ENCODE results near the gene PTPN1. TPM values are rescaled to one million over a fixed set of nuclear protein-coding genes. Genes with fewer than 3 reads are reported as not detected.

PTPN1 gene
- total and polyA plus RNA-seq, 2 of the 13 experiments (the other 11 are each of a cell fraction or from before 2014, with no cell fraction given): 17.7 to 37.2 TPM

DNA sequence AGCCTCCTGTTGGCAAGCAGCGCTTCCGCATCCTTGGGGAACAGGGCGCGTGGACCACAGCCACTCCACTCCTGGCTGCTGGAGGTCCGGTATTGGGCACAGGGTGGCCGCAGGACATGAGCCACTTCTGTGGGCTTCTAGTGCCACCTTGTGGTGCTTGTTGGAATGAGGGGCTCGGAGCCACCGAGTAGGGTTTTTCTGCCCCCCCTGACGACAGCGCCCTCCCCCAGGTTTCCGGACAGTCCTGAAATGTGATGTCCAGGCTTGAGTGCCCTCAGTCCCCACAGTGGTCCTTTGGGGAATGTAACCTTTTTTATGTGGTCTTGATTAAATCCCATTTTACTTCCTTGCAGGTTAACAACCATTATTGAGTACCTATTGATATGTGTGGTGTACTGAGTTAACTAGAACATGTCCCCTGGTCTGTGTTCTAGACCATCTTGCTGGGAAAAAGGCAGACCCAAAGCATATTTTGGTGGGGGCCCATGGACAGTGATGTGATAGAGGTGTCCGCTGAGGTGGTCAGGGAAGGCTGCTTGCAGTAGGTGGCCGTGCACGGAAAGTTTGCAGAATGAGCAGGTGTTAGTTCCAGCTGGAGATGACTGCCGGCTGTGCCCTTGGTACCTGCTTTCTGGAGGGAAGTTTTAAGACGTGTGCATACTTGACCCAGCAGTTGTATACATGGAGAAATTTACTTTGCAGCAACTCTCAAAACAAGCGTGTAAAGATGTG is 70.0 kb downstream of the PTPN1 start (continued):
- TF ChIP-seq ZNF30 (CRISPR knock-in tag; IDR thresholded peaks at IDR 0.05) (no peak), GZF1 (CRISPR knock-in tag; IDR thresholded peaks at IDR 0.05) (no peak), ZNF605 (CRISPR knock-in tag; IDR thresholded peaks at IDR 0.05) (no peak), NPAS2 (CRISPR knock-in tag; IDR thresholded peaks at IDR 0.05; ENCODE audit: borderline replicate concordance) (no peak), NRL (CRISPR knock-in tag; IDR thresholded peaks at IDR 0.05; ENCODE audit: borderline replicate concordance) (no peak), MIXL1 (CRISPR knock-in tag; IDR thresholded peaks at IDR 0.05) (no peak), KDM6A (CRISPR knock-in tag; IDR thresholded peaks at IDR 0.05; ENCODE audit: low read depth) (no peak), ZNF33A (CRISPR knock-in tag; IDR thresholded peaks at IDR 0.05; ENCODE audit: borderline replicate concordance) (no peak)
- TF ChIP-seq, protein P1, sequence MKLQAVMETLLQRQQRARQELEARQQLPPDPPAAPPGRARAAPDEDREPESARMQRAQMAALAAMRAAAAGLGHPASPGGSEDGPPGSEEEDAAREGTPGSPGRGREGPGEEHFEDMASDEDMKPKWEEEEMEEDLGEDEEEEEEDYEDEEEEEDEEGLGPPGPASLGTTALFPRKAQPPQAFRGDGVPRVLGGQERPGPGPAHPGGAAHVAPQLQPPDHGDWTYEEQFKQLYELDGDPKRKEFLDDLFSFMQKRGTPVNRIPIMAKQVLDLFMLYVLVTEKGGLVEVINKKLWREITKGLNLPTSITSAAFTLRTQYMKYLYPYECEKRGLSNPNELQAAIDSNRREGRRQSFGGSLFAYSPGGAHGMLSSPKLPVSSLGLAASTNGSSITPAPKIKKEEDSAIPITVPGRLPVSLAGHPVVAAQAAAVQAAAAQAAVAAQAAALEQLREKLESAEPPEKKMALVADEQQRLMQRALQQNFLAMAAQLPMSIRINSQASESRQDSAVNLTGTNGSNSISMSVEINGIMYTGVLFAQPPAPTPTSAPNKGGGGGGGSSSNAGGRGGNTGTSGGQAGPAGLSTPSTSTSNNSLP (IDR thresholded peaks at IDR 0.05; ENCODE audit: low read depth, low read length): no peak
- TF ChIP-seq, protein P2, sequence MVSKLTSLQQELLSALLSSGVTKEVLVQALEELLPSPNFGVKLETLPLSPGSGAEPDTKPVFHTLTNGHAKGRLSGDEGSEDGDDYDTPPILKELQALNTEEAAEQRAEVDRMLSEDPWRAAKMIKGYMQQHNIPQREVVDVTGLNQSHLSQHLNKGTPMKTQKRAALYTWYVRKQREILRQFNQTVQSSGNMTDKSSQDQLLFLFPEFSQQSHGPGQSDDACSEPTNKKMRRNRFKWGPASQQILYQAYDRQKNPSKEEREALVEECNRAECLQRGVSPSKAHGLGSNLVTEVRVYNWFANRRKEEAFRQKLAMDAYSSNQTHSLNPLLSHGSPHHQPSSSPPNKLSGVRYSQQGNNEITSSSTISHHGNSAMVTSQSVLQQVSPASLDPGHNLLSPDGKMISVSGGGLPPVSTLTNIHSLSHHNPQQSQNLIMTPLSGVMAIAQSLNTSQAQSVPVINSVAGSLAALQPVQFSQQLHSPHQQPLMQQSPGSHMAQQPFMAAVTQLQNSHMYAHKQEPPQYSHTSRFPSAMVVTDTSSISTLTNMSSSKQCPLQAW (CRISPR knock-in tag; IDR thresholded peaks at IDR 0.05): peak; percentile 78; the same call in 1 of the 2 replicates
- TF ChIP-seq, protein P3, sequence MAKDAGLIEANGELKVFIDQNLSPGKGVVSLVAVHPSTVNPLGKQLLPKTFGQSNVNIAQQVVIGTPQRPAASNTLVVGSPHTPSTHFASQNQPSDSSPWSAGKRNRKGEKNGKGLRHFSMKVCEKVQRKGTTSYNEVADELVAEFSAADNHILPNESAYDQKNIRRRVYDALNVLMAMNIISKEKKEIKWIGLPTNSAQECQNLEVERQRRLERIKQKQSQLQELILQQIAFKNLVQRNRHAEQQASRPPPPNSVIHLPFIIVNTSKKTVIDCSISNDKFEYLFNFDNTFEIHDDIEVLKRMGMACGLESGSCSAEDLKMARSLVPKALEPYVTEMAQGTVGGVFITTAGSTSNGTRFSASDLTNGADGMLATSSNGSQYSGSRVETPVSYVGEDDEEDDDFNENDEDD (CRISPR knock-in tag; IDR thresholded peaks at IDR 0.05; ENCODE audit: borderline replicate concordance): no peak
- TF ChIP-seq, protein P4, sequence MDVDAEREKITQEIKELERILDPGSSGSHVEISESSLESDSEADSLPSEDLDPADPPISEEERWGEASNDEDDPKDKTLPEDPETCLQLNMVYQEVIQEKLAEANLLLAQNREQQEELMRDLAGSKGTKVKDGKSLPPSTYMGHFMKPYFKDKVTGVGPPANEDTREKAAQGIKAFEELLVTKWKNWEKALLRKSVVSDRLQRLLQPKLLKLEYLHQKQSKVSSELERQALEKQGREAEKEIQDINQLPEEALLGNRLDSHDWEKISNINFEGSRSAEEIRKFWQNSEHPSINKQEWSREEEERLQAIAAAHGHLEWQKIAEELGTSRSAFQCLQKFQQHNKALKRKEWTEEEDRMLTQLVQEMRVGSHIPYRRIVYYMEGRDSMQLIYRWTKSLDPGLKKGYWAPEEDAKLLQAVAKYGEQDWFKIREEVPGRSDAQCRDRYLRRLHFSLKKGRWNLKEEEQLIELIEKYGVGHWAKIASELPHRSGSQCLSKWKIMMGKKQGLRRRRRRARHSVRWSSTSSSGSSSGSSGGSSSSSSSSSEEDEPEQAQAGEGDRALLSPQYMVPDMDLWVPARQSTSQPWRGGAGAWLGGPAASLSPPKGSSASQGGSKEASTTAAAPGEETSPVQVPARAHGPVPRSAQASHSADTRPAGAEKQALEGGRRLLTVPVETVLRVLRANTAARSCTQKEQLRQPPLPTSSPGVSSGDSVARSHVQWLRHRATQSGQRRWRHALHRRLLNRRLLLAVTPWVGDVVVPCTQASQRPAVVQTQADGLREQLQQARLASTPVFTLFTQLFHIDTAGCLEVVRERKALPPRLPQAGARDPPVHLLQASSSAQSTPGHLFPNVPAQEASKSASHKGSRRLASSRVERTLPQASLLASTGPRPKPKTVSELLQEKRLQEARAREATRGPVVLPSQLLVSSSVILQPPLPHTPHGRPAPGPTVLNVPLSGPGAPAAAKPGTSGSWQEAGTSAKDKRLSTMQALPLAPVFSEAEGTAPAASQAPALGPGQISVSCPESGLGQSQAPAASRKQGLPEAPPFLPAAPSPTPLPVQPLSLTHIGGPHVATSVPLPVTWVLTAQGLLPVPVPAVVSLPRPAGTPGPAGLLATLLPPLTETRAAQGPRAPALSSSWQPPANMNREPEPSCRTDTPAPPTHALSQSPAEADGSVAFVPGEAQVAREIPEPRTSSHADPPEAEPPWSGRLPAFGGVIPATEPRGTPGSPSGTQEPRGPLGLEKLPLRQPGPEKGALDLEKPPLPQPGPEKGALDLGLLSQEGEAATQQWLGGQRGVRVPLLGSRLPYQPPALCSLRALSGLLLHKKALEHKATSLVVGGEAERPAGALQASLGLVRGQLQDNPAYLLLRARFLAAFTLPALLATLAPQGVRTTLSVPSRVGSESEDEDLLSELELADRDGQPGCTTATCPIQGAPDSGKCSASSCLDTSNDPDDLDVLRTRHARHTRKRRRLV (CRISPR knock-in tag; IDR thresholded peaks at IDR 0.05): no peak
